Stomach (tissue), 9 donors: ENCODE data around the gene CLN5. TPM values are rescaled to one million over a fixed set of nuclear protein-coding genes. Genes with fewer than 3 reads are reported as not detected.

Experiments used
- DNase-seq, 2 donors: peaks; one replicate each; pipeline versions ENCODE4 v3.0.0 to v3.0.0-alpha.2; 2013 to 2019
- H3K27ac ChIP-seq, 5 donors: fragments of 200-600 bp in 4 of 5; sonication (generic) in 4 of 5; one replicate each; pipeline ENCODE4 v1.5.1; 2013 to 2019; ENCODE audit warnings: mild to moderate bottlenecking in 1 of 5, moderate library complexity in 1 of 5
- H3K27me3 ChIP-seq, 3 donors: fragments of 200-600 bp; sonication (generic); one replicate each; pipeline ENCODE4 v1.5.1; 2017 to 2019; ENCODE audit warnings: mixed run types in 1 of 3
- H3K36me3 ChIP-seq, 4 donors: fragments of 200-600 bp; sonication (generic); 1 replicate in 3 of 4; 2 replicates in 1 of 4; pipeline ENCODE4 v1.5.1; 2016 to 2019
- H3K4me1 ChIP-seq, 4 donors: fragments of 200-600 bp; sonication (generic); one replicate each; pipeline ENCODE4 v1.5.1; 2016 to 2019
- H3K4me3 ChIP-seq, 4 donors: fragments of 200-600 bp; sonication (generic) in 3 of 4; one replicate each; pipeline ENCODE4 v1.5.1; 2016 to 2019; ENCODE audit warnings: mild to moderate bottlenecking in 1 of 4
- H3K9me3 ChIP-seq, 4 donors: fragments of 200-600 bp; sonication (generic); one replicate each; pipeline ENCODE4 v1.5.1; 2016 to 2019
- EP300 ChIP-seq: sonication (generic); formaldehyde crosslinking; IDR thresholded peaks from one replicate; pipeline ENCODE4 v1.6.1; 2017; ENCODE audit warnings: antibody characterized with exemption
- POLR2A ChIP-seq, 4 donors: fragments of 450-650 bp; IDR thresholded peaks; one replicate each; pipeline ENCODE4 v1.6.1; 2016; ENCODE audit warnings: antibody characterized with exemption in 4 of 4, control low read depth in 2 of 4, mild to moderate bottlenecking in 1 of 4, moderate library complexity in 1 of 4
- POLR2AphosphoS5 ChIP-seq, 3 donors: sonication (generic); formaldehyde crosslinking; IDR thresholded peaks; one replicate each; pipeline ENCODE4 v1.6.1; 2016; ENCODE audit warnings: antibody characterized with exemption in 3 of 3
- WGBS, 5 donors: extraction: QIAGEN DNeasy Blood & Tissue Kit in 3 of 5; methylation state at CpG; one replicate each; pipeline versions ENCODE4 v1.1.5 to v1.1.7; 2013 to 2018; 5-methylcytosine and 5-hydroxymethylcytosine counted together
- intact Hi-C: fragments of 100-400 bp; cut with DNase I; formaldehyde crosslinking; loops from one replicate; pipeline ENCODE4 v1.15.1; 2023; ENCODE audit warnings: low total_unique reads
- polyA plus RNA-seq, 3 donors: library from polyadenylated mRNA; stranded (reverse); fragments of 200-250 nt; gene quantifications; one replicate each; pipeline ENCODE4 v1.2.3, GENCODE V29; 2013
- total RNA-seq, 5 donors: library from RNA; depleted of rRNA; stranded (reverse); fragments of >200 nt; gene quantifications; one replicate each; pipeline versions ENCODE4 v1.1.0 to v1.2.3, GENCODE V29; 2014 to 2016
- TF ChIP-seq, protein P1 (sequence below), 7 experiments: fragments of 450-650 bp in 4 of 7; fragments of 200-600 bp in 3 of 7; sonication (generic) in 3 of 7; IDR thresholded peaks; one replicate each; pipeline ENCODE4 v1.5.1; 2016 to 2019; ENCODE audit warnings: antibody characterized with exemption in 7 of 7, control low read depth in 2 of 7, mild to moderate bottlenecking in 1 of 7
- donor health status: healthy with polysubstance abuse.
- donor health status: Bipolar disorder and iron deficiency.
- donor health status: healthy.

CLN5 gene
- total and polyA plus RNA-seq, 8 donors = under 0.01 to 84.3 (median 17.6) TPM

DNA sequence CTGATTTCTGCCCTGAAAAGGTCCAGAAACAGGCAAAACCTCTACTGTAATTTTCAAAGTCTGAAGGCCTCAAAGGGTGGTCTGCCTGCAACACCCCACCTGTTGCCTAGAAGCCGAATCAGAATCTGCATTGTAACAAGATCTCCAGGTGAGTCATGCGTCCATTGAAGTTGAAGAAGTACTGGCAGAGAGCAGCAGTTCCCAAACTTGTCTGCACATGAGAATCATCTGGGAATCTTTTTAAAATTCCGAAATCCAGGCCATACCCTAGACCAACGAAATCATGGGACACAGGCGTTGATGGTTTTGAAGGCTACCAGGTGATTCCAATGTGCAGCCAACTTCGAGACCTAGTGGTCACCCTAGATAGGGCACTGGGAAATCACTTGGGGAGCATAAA, 16.0 kb upstream of the CLN5 start:
- Histone ChIP-seq H3K4me3 (no peak overlapping the region), H3K4me1 (peaks cover 6 to 17% (median 9%) of the 10 kb centered on the region in 4 donors), H3K9me3 (no peaks in the 10 kb centered on the region), H3K27me3 (peaks cover 0 to 16% (median 0%) of the 10 kb centered on the region in 3 donors), H3K36me3 (no peaks in the 10 kb centered on the region), H3K27ac (no peak overlapping the region)
- 88 to 95% (median 91%) methylated on average over 6 of the region's 6 CpGs for WGBS, 5 donors
- TF ChIP-seq, protein P1, sequence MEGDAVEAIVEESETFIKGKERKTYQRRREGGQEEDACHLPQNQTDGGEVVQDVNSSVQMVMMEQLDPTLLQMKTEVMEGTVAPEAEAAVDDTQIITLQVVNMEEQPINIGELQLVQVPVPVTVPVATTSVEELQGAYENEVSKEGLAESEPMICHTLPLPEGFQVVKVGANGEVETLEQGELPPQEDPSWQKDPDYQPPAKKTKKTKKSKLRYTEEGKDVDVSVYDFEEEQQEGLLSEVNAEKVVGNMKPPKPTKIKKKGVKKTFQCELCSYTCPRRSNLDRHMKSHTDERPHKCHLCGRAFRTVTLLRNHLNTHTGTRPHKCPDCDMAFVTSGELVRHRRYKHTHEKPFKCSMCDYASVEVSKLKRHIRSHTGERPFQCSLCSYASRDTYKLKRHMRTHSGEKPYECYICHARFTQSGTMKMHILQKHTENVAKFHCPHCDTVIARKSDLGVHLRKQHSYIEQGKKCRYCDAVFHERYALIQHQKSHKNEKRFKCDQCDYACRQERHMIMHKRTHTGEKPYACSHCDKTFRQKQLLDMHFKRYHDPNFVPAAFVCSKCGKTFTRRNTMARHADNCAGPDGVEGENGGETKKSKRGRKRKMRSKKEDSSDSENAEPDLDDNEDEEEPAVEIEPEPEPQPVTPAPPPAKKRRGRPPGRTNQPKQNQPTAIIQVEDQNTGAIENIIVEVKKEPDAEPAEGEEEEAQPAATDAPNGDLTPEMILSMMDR (IDR thresholded peaks at IDR 0.05) = no peak
- no peak for TF ChIP-seq POLR2A (IDR thresholded peaks at IDR 0.05)
- no peak for TF ChIP-seq EP300
- TF ChIP-seq POLR2AphosphoS5 (IDR thresholded peaks at IDR 0.05) = no peak
- intact Hi-C loops = no loop called here
- no peak for DNase-seq

DNA sequence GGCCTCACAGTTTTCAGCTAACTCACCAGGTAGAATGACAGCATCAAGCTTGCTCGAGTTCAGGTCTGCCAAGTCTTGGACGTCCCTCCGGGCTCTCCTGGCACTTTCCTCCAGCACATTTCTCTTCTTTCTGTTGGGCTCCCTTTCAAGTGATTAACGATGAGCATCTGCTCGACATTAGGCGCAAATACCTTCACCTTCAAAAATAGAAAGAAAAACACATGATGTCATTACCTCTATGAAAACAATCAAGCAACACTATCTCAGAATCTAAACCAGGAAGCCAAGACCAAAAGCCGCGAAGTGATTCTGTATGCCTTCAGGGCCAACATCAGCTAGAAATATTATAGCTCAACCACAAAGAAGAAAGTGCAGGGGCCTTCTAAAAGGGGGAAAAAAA, 15.4 kb upstream of the CLN5 start:
- H3K27ac ChIP-seq = no peak overlapping the region
- 61 to 75% (median 70%) methylated on average over 8 of the region's 8 CpGs for WGBS, 5 donors
- H3K27me3 ChIP-seq = peaks cover 0 to 22% (median 4%) of the 10 kb centered on the region in 3 donors
- H3K4me3 ChIP-seq = no peak overlapping the region
- TF ChIP-seq EP300 (no peak), POLR2A (IDR thresholded peaks at IDR 0.05) (no peak), POLR2AphosphoS5 (IDR thresholded peaks at IDR 0.05) (no peak)
- TF ChIP-seq, protein P1 (IDR thresholded peaks at IDR 0.05) = no peak
- intact Hi-C loops = no loop called here
- DNase-seq = no peak
- H3K4me1 ChIP-seq = peaks cover 6 to 17% (median 9%) of the 10 kb centered on the region in 4 donors
- H3K36me3 ChIP-seq = no peaks in the 10 kb centered on the region
- H3K9me3 ChIP-seq = no peaks in the 10 kb centered on the region

DNA sequence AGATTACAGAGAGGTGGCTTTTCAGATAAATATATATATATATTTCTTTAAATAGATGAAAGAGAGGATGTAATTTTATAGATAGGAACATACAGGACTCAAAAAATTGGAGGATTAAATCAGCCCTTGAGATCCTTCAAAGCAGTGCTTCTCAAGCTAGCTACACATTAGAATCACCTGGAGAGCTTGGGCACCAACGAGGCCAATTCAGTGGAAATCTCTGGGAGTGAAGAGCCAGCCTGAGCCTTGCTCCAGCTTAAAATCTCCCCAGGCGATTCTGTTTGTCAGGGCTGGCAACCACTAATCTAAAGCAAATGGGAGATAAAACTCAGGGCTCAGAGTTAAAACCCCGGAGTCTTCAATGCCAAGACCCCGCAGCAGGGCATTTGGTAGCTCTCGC, 15.0 kb upstream of the CLN5 start:
- Histone ChIP-seq H3K36me3 (no peaks in the 10 kb centered on the region), H3K4me1 (peaks cover 6 to 17% (median 9%) of the 10 kb centered on the region in 4 donors), H3K27ac (no peak overlapping the region), H3K4me3 (no peak overlapping the region), H3K27me3 (peaks cover 0 to 27% (median 4%) of the 10 kb centered on the region in 3 donors), H3K9me3 (no peaks in the 10 kb centered on the region)
- intact Hi-C loops = no loop called here
- no peak for TF ChIP-seq POLR2A (IDR thresholded peaks at IDR 0.05)
- TF ChIP-seq, protein P1 (IDR thresholded peaks at IDR 0.05) = no peak
- no peak for TF ChIP-seq POLR2AphosphoS5 (IDR thresholded peaks at IDR 0.05)
- no peak for TF ChIP-seq EP300
- WGBS, 5 donors = 33 to 75% (median 45%) methylated on average over 5 of the region's 5 CpGs
- DNase-seq = no peak

DNA sequence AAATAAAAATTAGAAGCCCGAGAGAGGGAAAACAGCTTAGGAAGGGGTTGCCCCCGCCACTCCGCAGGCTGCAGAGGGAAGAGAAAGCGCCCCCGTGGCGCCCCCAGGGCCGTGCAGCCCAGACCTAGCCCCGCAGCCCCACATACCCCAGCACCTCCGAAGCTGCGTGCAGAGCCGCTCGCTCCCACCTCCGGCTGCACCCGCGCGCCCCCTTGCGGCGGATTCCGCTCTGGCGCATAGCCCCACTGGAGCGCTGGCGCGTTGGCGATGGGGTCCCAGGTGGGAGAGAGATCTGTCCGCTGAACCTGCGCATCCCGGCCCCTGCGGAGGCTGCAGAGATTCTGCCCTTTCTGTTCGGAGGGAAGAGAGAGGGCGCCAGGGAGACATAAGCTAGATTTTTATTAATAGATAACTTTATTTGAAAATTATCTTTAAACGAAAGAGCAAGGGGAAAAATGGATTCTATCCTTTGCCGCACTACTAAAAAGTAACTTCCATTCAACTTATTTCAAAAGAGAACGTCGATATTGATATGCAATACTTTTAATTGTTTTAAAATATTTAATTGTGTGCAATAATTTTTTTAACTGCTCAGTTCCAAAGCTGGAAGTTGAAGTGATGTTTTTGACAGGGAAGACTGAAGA, 11.7 kb upstream of the CLN5 start:
- H3K9me3 ChIP-seq = no peaks in the 10 kb centered on the region
- H3K4me1 ChIP-seq = peaks cover 6 to 10% (median 9%) of the 10 kb centered on the region in 4 donors
- intact Hi-C loops = no loop called here
- DNase-seq = peak; percentile 84 to 92
- no peak overlapping the region for H3K27ac ChIP-seq
- no peaks in the 10 kb centered on the region for H3K36me3 ChIP-seq
- WGBS, 5 donors = 4 to 5% (median 5%) methylated on average over 29 to 34 of the region's 34 CpGs
- TF ChIP-seq, protein P1 (IDR thresholded peaks at IDR 0.05) = peak in 5 of 7 experiments; percentile 61 to 93 (median 89)
- TF ChIP-seq POLR2A (IDR thresholded peaks at IDR 0.05) (no peak), EP300 (no peak), POLR2AphosphoS5 (IDR thresholded peaks at IDR 0.05) (no peak)
- peak overlapping the region; percentile 26 to 31 (median 29) for H3K4me3 ChIP-seq
- peaks cover 0 to 30% (median 4%) of the 10 kb centered on the region in 3 donors for H3K27me3 ChIP-seq
